GM19035 (cell line): ENCODE results near the gene LIN54.
"Not testable (repeated sequence)": the region's sequence is repeated elsewhere in the genome, so short reads cannot be mapped to it uniquely, and the experiment has no call there.

Experiments
- ATAC-seq: cut with Tn5 transposase; IDR thresholded peaks from one replicate; pipeline ENCODE4 v1.9.1; 2021; ENCODE audit not compliant: unreplicated experiment

LIN54 gene

DNA sequence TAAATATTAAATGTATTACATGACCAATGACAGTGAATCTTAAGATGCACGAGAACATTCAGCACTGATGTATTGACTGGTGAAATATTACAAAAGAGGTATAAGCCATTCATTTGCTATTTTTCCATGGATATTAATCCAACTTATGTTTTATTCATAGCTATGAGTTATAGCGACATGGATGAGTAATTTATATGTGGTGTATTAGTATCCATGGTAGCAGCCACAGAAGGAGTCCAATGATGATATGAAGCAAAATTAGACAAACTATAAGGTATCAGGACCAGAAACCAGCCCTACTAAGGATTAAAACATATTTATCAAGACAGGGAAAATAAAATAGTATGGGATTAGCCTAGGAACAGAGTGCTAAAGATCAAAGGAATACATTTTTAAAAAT, 59.4 kb downstream of the LIN54 start:
- ATAC-seq, result no peak

DNA sequence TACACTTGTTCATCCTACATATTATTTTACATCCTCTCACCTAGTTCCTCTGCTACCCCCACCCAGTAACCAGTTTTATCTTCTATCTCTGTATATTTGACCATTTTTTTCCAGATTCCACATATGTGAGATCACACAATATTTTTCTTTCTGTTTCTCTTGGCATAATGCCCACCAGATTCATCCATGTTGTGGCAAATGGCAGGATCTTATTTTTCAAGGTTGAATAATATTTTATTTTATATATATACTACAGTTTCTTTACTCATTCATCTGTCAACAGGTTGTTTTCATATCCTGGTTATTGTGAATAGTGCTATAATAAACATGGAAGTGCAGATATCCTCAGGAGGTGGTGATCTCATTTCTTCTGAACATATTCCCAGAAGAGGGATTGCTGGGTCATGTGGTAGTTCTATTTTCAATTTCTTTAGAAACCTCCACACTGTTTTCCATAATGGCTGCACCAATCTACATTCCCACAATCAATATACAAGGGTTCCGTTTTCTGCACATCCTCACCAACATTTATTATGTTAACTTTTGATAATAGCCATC, 61.9 kb downstream of the LIN54 start:
- ATAC-seq, result no peak

DNA sequence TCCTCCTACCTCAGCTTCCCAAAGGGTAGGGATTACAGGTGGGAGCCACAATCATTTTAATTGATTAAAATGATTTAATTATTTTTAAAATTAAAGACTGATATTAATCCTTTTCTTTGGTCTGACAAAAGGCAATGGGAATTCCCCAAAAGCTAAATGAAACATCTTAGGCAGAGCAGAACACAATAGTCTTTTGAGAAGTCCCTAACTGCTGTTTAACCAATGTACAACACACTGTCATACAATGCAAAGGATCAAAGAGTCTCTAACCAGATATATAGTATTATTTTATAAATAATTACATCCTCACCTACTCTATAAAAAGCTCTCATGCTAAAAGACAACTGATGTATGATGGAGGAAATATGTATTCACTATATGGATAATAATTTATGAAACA, 63.1 kb downstream of the LIN54 start:
- no peak for ATAC-seq

DNA sequence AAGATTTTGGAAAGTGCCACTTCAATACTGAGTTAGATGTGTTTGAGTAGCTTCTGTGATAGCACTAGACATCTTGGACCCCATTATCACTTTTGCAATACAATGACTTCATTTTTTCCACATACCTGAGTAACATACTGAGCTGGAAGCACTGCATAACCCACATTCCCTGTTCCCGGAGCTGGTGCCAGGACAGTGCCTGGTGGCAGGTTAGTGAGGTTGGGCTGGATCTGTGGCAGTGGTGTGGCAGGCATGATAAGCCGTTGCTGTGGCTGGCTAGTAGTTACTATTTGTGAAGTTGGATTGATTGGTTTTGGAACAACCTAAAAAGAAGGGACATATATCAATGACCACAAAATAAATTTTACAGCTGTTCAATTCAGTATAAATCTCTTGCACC, 71.2 kb downstream of the LIN54 start:
- no peak for ATAC-seq

DNA sequence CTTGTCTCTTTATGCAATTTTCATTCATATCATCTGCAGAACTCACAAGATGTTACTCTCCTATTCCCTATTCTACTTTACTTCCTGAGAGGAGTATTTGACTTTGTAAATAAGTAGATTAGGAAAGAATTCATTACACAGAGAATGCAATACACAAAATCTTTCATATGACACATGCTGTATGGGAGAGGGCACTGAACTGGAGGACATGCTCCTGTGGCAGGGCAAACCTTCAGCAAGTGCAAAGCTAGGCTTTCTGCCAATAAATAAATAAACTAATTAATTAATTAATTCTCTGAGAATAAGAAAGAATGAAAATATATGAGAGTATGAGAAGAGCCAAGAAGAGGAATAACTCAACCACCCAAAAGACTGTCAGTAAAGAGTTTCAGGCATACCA, 76.2 kb downstream of the LIN54 start:
- no peak for ATAC-seq

DNA sequence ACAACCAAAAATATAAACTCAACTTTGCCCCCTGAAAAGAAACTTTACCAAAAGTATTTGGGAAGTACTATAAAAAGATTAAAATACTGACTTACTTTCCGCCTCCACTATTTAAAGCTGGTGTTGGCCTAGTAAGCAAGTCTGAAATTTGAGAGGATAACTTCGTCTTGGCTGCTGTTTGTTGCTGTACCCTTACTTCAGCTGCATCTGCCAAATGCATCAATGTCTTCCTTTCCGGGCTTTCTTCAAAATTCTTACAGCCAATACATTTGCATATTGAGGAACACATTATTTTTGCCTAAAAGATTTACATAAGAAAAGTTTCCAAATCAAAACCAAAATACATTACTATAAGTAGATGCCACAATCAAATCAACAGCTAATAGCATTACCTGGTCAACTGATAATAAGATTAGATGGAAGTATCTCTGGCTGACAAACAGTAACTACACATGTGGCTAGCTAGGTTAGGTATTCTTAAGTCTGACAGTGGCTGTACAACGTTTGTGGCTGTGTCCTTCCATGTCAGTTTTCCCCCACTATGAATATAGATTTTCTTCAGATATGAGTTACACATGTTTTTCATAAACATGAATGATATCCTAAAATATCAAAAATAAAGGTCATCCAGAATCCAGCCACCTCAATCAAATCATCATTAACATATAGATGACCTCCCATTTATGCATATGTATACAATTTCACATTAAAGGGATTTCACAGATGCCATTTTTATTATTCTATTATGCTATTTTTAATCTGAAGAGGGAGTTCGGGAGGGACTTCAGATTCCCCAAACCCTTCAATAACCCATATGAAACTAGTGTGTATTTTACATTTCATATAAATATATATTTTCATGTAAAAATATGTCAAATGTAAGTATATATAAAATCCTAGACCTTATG, 79.5 kb downstream of the LIN54 start:
- no peak for ATAC-seq

DNA sequence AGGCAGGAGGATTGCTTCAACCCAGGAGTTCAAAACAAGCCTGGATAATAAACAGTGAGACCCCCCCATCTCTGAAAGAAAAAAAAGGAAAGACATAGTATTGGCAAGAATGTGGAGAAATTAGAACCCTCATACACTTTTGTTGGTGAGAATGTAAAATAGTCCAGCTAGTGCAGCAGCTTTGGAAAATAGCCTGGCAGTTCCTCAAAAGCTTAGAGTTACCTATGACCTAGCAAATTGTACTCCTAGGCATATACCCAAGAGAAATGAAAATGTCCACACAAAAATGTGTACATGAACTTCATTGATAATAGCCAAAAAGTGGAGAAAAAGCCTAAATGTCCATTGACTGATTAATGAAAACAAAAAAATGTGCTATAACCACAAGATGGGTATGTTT, 88.8 kb downstream of the LIN54 start:
- no peak for ATAC-seq

DNA sequence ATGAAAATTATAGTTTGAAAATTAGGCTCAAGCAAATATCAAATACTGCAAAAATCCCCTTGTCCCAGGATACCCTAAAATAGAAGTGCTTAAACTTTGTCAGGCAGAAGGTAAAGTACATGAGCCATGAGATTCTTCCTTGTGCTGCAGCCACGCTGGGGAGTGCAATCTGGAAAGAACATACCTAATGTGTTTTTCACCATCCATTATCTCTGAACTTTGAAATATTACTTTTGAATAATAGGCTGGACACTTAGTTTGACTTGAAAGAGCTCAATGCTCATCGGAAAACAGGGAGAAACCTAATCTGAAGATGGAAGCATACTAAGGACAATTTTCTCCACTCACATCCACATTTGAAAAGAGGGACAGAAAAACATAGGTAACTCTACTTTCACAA, 91.2 kb downstream of the LIN54 start:
- no peak for ATAC-seq

DNA sequence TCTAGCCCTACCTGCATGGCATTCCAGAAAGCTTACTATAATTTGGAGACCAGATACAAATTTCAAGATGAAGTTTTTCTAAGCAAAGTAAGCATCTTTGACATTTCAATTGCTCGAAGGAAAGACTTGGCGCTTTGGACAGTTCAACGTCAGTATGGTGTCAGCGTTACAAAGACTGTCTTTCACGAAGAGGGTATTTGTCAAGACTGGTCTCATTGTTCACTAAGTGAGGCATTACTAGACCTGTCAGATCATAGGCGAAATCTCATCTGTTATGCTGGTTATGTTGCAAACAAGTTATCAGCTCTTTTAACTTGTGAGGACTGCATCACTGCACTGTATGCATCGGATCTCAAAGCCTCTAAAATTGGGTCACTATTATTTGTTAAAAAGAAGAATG, 92.5 kb downstream of the LIN54 start:
- ATAC-seq, result no peak

DNA sequence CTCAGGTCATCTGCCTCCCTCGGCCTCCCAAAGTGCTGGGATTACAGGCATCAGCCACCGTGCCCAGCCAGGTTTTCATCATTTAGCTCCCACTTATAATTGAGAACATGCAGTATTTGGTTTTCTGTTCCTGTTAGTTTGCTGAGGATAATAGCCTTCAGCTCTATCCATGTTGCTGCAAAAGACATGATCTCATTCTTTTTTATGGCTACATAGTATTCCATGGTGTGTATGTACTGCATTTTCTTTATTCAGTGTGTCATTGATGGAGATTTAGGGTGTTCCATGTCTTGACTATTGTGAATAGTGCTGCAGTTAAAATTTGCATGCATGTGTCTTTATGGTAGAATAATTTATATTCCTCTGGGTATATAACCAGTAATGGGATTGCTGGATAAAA, 96.7 kb downstream of the LIN54 start:
- ATAC-seq, result not testable (repeated sequence)

DNA sequence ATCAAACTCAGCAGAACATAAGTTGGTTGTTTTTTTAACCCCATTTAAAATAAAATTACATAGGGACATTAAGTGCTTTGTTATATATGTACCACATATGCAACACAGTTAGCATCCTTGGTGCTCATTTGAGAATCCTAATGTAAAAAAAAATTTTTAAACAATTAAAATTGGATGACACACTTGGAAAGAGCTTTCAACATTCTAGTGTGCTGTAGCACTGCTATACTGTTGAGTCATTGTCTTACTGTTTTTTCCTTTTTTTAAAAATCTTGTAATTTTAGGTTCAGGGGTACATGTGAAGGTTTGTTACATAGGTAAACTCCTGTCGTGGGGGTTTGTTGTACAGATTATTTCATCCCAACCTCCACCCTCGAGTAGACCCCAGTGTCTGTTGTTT, 97.3 kb downstream of the LIN54 start:
- ATAC-seq, result no peak

DNA sequence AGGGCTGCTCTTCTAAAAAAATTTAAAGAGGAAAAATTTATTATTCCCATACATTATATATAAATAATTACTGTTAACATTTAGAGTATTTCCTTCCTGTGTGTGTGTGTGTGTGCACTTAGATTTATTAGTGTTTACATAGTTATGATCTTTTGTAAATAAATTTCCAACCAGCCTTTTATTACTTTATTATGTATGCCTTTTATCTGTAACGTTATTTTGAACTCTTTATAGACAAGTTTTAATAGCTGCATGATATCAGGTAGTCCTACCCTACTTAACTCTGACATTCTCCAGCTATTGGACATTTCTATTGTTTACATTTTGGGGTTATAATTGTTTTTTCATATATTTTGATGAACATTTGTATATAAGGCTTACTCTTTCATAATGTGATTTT, 101.3 kb downstream of the LIN54 start:
- ATAC-seq, result no peak

DNA sequence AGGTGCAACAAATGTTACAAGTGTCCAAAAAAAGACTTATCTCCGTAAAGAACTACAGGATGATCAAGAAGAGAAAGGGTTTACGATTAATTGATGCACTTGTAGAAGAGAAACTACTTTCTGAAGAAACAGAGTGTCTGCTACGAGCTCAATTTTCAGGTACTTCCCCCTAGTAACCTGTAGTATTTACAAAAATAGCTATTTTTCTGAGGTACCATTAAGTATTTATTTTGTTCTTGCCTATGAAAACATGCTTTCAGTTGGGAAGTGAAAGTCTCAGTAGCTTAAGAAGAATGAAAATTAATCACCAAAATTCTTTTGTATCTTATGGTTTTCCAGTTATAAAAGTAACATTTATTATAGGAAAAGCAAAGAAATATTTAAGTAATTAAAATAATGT, 104.2 kb downstream of the LIN54 start:
- peak; percentile 53 for ATAC-seq

DNA sequence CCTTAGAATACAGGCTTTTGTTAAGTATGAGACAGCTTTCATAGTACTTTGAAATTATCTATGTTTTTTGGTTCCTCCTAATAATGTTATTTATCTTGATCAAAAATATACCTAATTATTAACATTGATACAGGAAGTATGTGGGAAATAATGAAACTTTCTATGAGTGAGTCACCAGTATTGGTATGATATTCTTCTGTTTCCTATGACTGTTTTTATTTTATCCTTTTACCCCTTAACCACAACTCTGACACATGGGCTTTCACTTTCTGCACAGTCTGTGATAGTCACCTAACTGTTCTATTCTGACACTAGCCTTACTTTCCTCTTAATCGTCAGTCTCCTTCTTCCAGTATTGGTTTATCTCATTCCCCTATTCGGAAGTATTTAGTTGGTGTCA, 105.4 kb downstream of the LIN54 start:
- ATAC-seq, result peak; percentile 39

DNA sequence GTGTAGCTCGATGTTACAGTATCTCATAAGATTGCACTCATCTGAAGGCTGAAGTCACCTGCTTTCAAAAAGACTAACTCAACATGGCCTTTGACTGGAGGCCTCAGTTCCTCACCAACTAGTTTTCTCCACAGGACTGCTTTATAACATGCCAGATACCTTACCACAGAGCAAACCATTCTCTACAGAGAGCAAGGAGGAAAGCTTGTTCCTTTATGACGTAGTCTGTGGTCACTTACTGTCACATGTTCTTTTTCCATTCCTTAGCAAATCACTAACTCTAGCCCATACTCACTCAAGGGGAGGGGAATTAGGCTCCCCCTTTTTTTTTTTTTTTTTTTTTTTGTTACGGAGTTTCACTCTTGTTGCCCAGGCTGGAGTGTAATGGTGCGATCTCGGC, 106.9 kb downstream of the LIN54 start:
- ATAC-seq, result no peak

DNA sequence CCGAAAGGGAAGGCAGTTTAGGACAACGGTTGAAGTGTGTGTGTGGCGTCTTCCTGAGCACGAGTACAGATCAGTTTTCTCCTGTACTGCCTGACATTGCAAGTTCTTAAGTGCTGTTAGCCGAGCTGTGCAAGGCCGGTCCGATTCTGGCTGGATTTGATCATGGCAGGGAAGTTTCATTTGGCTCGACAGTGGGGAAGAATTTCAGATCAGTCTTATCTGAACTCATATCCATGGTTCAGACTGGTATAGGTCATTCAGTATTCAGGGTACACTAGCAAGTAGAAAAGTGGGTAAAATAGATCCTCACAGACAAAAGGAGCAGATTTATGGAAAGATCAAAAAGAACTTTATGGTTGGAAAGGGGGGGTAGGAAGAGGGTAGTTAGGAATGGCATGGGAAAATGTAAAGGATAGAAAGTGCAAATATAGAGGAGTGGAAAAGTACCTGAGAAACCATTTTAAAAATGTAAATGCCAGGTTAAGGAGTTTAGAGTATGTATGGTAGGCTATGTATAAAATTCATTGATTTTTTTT, 109.4 kb downstream of the LIN54 start:
- no peak for ATAC-seq

DNA sequence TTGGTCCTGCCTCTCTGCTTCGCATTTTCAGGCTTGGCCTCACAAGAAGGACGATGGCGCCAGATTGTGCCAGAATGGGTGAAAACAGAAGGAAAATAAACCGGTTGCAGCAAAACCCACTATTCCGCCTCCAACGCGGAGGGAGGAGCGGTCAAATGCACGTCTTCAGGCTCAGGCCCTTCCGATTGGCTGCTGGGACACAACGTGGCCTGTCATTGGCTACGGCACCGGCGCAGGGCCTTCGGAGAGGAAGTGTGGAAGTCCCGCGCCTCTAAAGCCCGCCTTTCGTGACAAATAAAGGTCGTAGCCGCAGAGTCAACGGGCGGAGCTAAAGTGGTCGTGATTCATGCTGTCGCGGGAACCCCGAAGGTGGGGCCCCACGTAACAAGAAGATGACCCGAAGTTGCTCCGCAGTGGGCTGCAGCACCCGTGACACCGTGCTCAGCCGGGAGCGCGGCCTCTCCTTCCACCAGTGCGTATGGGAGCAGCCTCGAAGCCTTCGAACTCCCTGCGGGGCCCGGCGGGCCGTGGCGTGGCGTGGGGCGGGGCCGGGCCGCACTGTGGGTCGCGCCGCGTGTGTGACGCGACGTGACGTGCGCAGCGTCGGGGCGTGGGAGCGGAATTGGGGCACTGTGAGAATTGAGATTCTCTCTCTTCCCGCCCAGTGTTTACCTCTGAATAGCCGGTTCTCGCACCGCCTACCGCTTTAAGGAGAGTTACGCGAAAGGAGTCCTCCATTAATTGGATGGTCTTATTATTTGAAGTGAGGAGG, 110.0 kb downstream of the LIN54 start, which contains the start of gene THAP9:
TSS of gene THAP9 (plus strand) at position 325 of the 772 bp plus-strand sequence. CDS start at position 393, 68 bp downstream.
- ATAC-seq, result peak; percentile 90

DNA sequence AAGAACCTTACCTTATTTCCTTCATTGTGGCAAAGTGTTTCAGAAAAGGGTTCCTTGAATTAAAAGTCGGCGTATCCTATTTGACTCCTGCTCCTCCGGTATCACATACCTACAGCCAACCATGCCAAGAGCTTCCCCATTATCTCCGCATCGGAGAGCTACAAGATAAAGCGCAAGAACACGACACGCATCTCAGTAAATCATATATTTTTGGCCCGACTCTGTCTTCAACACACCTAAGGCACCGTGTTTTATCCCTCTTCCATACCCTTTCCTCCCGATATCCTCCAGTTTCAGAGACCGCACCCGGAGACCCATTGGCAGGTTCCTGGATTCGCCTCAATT, 110.6 kb downstream of the LIN54 start:
- ATAC-seq, result peak; percentile 8

DNA sequence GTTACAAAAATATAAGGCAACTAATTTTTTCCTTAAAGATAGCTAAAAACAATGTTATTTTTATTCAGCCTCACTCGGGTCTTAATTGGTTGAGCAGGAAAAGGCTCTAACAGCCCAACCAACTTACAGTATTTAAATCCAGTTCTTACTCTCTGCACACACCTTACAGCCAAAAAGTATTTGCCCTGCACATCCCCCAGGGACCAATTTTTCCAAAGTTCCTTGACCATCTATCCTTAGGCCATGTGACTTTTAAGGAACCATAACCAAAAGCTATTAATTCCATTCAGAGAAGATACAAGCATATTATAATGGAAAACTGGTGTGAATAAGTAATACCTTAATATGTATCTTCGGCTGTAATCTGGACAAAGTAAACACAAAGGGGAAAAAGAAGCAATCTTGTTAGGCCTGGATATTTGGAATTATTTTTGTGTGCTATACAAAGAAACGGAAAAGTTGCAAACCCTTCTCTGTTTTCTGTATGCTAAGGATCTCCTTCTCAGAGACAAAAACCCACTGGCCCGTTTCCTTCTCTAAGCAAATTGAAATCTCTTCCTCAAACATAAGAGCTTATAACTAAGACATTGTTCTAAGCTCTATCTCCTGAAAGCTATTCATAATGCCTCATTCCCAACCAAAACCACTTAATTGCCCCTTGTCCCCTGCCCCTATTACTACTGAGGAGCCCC, 111.1 kb downstream of the LIN54 start:
- ATAC-seq, result no peak

DNA sequence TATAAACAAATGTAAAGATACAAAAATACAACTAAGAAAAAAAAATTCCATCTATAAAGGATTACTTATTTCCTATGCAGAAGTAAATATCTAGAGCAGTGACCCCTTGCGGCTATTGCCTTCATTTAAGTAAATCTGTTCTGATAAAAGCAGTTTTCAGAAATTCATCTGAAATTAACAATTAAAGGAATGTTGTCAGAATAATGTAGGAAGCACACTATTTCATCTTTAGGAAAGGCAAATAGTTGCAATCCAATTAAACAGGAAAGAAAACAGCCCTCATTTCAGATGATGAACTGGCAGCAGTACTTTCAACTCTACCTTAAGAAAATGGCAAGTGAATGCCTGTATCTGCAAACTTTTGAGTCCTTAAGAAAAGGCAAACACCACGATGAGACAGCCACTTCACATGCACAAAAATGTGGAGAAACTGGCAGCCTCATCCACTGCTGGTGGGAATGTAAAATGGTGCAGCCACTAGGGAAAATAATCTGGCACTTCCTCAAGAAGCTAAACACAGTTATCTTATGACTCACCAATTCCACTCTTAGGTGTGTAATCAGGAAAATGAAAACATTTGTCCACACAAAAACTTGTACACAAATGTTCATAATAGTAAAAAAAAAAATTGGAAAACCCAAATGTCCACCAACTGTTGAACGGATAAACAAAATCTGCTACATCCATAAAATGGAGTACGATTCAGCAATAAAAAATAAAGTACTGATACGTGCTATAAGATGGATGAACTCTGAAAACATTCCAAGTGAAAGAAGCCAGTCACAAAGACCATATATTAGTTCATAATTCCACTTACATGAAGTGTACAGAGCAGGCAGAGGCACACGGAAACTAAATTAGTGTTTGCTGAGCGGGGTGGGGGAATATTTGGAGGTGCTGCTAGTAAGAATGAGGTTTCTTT, 112.0 kb downstream of the LIN54 start:
- no peak for ATAC-seq
